ENCODE results near the gene AKAP12. TPM values are rescaled to one million over a fixed set of nuclear protein-coding genes. Genes with fewer than 3 reads are reported as not detected.

AKAP12 gene
- total RNA-seq, 4 donors from 2014 or later, result 112 to 468 (median 340) TPM

GRCh38 chr6:151248295-151248694, 8.5 kb downstream of the AKAP12 start:
- no peak for TF ChIP-seq CTCF (IDR thresholded peaks at IDR 0.05; ENCODE audit: low read depth)

DNA sequence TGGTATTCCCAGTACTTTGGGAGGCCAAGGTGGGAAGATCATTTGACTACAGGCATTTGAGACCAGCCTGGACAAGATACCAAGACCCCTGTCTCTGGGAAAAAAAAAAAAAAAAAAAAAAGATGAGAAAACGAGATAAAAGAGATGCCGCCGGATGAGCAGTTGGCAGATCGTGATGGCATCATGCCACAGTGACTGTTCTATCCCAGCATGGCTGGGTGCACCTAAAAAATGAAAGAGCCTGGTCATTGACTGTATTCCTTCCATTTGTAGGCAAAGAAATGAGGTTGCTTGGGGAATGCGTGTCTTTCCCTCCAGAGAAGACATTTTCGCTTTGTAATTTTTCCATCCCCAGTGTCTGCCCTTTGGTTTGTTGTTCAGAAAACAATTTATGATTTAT, 12.9 kb downstream of the AKAP12 start:
- no peak for TF ChIP-seq CTCF (IDR thresholded peaks at IDR 0.05; ENCODE audit: low read depth)

DNA sequence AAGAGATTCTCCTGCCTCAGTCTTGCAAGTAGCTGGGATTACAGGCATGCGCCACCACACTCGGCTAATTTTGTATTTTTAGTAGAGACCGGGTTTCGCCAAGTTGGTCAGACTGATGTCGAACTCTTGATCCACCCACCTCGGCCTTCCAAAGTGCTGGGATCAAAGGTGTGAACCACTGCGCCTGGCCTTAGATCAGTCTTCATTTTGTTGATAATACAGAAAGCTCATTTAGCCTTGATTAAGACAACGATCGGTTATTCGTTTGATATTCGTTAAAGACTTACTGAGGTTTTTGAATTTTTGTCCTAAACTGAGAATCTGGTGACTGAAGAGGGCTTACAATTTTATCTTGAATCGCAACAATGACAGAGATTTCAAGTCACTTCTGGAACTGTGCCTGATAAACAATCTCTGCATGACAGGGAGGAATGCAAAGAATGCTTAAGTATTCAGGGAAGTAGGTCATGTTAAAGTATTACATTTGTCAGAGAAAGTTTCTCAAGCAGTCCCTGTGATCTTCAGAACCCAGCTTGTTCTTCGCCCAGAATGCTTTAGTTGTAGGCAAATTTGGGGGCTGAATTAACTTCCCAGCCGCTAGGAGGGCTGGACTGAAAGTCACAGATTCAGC, 14.8 kb downstream of the AKAP12 start:
- TF ChIP-seq CTCF (IDR thresholded peaks at IDR 0.05; ENCODE audit: low read depth), result no peak

DNA sequence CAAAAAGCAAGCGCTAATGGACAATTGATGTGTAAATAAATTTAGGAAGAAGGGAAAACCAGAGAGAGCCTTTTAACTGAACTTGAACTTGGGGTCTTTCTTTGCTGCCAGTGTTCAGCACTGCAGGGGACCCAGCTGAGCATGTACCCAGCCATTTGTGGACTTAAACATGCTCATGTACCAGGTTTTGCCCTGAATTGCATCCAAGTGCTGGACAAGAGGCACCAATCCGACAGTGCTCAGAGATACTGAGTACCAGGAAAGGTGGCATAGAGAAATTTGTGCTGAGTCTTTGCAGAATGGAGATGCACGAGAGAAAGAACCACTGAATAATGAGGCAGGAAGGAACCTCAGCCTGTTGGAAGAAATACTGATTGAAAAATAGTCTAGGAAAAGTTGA, 16.0 kb downstream of the AKAP12 start:
- no peak for TF ChIP-seq CTCF (IDR thresholded peaks at IDR 0.05; ENCODE audit: low read depth)

DNA sequence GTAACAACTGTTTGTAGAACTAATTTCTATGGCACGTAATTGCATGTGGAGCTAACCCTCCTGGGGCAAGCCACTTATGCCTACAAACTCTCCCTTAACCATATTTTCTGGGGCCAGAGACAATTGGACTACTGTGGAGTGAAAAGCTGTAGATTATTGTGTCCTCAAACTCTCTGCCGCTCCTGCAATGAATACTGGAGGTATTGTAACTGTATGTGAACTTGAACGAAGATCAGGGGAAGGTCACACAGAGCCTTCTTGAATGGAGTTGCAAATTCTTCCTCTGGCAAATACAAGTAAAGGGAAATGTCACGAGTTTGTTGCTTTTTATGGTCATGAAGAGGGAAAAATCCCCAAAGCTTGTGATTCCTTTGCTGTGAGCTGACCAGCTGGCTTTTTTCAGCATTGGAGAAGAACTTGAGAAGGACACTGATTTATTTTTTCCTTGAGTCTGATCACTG, 18.2 kb downstream of the AKAP12 start:
- TF ChIP-seq CTCF (IDR thresholded peaks at IDR 0.05; ENCODE audit: low read depth), result no peak

DNA sequence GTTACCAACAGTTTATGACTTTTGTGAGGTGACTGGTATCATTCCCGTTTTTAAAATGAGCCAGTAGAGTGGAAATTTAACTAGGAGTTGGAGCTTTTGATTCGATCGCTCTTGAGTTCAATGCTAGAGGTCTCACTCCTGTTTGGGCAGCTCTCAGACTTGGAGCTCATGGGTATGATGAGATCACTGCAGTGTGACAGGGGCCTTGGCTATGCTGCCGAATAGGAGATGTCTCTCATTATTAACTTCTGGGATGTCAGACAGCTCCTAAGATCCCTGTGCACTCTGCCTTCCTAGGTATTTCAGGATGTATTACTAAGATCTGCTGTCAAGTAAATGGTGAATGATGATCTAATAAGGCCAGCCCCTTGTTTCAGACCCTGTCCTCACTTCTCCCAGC, 20.4 kb downstream of the AKAP12 start:
- TF ChIP-seq CTCF (IDR thresholded peaks at IDR 0.05; ENCODE audit: low read depth), result no peak

DNA sequence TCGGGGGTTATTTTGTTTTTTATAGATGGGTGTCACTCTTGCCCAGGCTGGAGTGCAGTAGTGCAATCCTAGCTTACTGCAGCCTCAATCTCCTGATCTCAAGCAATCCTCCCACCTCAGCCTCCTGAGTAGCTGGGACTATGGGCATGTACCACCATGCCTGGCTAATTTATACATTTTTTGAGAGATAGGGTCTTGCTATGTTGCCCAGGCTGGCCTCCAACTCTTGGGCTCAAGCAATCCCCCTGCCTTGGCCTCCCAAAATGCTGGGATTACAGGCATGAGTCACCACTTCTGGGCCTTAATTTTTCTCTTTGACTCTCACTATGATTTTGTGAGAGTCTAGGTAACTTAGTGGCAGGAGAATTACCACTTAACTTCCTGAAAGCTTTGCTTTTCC, 23.3 kb downstream of the AKAP12 start:
- TF ChIP-seq CTCF (IDR thresholded peaks at IDR 0.05; ENCODE audit: low read depth), result no peak
